HG02642 (cell line): ENCODE data around the gene DGKI.

Experiments used
- ATAC-seq: cut with Tn5 transposase; IDR thresholded peaks from one replicate; pipeline ENCODE4 v1.9.1; 2021; ENCODE audit warnings: mild to moderate bottlenecking; ENCODE audit not compliant: unreplicated experiment, poor library complexity

Gene DGKI

DNA sequence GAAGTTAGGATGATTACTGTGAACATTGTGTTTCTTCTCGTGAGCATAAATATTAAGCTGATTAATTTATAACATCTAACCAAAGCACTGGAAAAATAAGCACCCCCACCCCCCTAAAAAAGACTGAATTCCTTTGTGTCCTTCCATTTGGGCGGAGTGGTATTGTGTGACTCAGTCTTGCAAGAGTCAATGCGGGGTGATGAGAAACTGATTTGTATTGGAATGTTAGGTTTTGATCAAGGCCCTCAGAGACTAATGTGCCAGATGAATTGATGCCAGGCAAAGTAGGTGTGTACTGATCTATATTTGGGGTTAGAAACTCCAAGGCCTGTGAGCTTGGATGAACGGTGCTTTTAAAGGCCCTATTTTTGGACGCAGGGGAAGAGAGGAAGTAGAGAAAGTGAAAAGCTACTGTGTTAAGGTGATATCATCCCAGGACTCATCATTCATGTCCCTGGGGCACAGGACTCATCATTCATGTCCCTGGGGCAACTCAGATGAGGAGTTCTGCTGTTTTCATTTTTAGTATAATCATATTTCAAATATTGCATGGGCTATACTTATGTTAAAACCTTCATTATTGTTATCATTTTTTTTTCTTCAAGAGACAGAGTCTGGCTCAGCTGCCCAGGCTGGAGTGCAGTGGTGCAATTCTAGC, 442.0 kb downstream of the DGKI start:
- no peak for ATAC-seq

GRCh38 chr7:137403353-137403695, 443.4 kb downstream of the DGKI start:
- ATAC-seq: no peak

GRCh38 chr7:137402536-137403352, 444.0 kb downstream of the DGKI start:
- ATAC-seq: no peak

DNA sequence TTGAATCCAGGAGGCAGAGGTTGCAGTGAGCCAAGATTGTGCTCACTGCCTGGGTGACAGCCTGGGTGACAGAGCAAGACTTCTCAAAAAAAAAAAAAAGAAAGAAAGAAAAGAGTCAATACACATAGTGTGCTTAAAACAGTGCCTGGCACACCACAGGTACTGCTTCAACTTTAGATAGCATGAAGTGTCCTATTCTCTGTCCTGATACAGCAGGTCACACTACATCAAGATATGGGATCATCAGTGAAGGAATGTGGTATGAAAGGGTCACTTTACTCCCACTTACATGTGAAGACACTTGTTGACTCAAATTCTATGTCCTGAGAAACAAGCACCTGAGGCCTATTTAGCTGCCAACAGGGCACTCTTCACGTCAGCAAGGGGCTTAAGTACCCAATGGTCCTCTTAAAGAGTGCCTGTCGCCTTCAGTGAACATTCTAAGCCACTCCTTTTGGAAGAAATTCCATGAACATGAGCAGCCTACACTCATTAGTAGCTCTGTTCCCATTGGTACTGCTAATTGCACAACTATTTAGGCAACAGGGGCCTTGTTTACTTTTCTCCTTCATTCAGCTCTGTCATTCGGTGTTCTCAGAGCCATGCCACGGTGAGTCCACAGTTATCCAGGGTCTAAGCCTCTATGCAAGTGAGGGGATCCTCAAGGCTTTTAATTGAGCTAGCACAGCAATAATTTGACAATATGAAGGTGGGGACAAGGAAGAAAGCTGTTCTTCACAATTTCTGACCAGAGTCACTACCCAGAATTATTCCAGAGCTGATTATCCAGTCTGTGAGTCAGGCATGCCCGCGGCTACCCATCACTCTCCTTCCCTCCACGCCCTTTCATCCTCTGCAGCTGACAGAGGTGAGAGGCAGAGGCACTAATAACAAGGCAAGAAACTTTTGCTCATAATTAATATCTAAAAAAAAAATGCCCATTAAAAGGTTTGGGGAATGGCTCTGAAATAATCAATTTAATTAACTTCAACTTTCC, 446.6 kb downstream of the DGKI start:
- no peak for ATAC-seq

GRCh38 chr7:137396051-137396450, 450.7 kb downstream of the DGKI start:
- no peak for ATAC-seq

GRCh38 chr7:137395420-137395819, 451.4 kb downstream of the DGKI start:
- ATAC-seq: no peak

- no peak for ATAC-seq
Measured at GRCh38 chr7:137393570-137393969, 453.2 kb downstream of the DGKI start.

GRCh38 chr7:137390076-137390475, 456.7 kb downstream of the DGKI start:
- ATAC-seq: no peak

DNA sequence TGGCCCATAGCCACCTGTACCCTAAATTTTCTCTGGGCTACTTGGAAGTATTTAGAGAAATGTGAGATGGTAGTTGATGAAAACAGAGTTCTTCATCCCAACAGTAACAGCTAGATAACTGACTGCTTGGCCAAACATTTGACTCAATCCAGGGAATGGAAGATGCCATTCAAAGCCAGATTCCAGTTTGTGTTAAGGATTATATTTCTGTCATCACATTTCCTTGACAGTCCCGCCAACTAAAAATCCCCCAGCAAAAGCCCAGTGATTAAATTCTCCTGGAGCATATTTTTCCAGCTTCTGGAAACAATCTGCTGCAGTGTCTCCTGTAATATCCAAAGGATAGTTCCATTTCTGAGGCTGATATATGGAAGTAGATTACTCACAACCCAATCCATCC, 457.9 kb downstream of the DGKI start:
- no peak for ATAC-seq

GRCh38 chr7:137386966-137387365, 459.8 kb downstream of the DGKI start:
- ATAC-seq: no peak

- no peak for ATAC-seq
Measured at GRCh38 chr7:137381045-137381444, 465.7 kb downstream of the DGKI start.

DNA sequence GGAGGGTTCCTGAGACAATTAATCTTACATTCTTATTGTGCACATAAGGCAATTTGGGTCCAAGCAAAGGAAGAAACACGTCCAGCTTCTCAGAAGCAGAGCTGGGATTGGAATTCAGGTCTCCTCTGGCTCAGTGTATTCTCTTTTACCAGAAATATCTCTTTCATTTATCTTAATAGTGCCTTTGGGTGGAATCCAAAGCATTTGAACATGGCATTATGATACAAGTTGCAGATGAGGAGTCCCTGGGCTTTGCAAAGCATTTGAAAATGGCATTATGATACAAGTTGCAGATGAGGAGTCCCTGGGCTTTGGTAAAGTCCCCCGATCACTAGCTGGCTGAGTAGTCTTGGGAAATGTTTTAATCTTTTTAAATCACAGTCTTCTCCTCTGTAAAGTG, 473.3 kb downstream of the DGKI start:
- ATAC-seq: no peak

DNA sequence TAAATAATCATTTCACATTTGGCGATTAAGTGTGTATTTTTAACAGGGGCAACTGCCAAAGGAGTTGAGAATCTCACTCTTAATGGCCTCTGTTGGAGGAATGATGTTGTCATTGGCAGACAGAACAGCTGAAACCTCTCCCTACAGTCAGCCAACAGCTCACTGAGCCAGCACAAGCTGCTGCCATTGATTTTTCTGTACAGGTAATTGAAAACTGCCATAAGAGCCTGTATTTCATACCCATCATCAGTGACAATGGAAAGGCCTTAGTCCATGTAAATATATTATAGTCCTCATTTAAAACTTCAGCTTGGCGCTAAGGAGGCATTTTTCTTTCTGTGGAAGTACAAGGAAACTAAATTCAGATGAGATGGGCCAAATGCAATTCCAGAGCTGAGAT, 475.2 kb downstream of the DGKI start:
- no peak for ATAC-seq

DNA sequence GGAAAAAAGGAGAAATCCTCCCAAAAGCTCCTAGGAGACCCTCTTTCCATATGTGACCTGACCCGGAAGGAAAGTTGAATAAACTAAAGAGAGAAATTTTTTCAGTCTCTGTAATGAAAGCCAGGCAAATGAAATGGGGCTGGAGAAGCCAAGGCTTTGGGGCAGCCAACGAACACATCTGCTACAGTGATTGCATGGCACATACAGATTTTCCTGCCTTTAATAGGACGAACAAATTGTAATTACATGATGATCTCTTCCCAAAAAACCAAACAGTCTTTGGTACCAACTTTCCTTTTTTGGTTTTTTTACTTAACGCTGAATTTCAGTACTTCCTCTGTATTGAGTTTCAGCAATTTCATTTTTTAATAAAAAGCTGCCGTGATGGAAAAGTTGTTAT, 479.8 kb downstream of the DGKI start:
- ATAC-seq: no peak

DNA sequence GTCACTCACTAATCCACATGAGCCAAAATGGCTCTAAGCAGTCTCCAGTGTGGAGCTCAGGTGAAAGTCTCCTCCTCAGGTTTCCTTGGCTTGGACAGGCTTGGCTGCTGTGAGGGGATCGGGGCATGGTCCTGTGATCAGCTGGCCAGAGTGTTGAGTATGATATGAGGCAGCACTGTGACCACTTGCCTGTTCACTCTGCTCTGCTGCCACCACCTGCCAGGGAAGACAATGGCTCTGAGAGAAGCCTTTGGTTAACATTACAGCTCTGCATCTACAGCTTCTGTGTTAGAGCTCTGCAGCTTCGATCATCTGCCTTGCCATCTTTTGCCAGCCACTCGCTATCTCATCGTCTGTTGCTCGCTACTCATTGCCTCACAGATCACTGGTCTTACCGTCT, 483.1 kb downstream of the DGKI start:
- no peak for ATAC-seq

DNA sequence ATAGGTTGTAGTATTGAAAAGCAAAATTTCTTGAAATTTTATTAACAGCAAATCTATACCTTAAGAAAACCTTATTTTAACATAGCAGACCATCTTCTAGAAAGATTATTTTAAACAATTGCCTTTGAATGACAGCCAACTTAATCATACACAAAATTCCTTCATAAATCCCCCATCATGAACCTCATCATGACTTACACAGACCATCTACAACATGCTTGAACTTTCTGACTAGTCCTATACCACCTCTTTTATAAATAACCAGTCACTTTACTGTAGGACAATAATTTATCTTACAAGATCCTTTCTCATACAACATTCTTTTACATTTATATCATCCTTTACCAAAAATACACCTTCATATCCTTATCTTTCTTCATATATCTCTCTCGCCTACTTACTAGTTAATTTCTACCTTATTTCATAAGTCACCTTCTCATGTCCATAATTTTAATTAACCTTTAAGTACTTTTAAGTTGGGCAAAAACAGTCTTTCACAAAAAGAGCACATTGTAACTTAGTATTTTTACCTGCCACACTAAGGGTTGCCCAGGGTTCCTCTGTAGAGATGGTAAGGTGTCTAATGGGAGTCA, 486.6 kb downstream of the DGKI start:
- no peak for ATAC-seq

- ATAC-seq: no peak
Measured at GRCh38 chr7:137354961-137355360, 491.8 kb downstream of the DGKI start.

DNA sequence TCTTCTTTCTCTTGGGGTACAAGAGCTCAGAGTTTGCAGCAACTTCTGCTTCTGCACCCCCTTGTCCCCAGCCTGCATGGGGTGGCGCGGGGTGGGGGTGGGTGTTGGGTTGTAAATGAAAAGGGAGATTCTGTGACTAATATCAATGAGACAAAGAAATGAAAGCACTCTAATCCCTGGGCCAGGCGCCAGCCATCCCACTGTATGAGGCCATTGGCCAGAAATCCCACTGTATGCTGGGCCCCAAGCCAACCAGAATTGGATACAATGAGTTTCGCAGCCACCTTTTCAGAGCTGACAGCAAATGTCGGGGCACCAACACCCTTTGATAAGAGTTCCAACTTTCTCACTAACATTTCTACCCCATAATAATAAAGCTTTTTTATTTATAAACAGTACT, 492.4 kb downstream of the DGKI start:
- no peak for ATAC-seq

GRCh38 chr7:137351941-137352340, 494.8 kb downstream of the DGKI start:
- no peak for ATAC-seq

- no peak for ATAC-seq
Measured at GRCh38 chr7:137345799-137346449, 500.9 kb downstream of the DGKI start.
